ENCODE results near the gene RAB11FIP5.

The RAB11FIP5 gene

GRCh38 chr2:73091164-73091563, 21.6 kb downstream of the RAB11FIP5 start:
- no peak for DNase-seq (ENCODE audit: low read depth)
- no peak for TF ChIP-seq CTCF (conservative IDR thresholded peaks at IDR 0.05; ENCODE audit: low read depth, low read length)
- no peak overlapping the region for H3K4me3 ChIP-seq (ENCODE audit: low read length)

GRCh38 chr2:73089270-73090030, 23.3 kb downstream of the RAB11FIP5 start:
- TF ChIP-seq CTCF (conservative IDR thresholded peaks at IDR 0.05; ENCODE audit: low read depth, low read length) = no peak
- H3K4me3 ChIP-seq (ENCODE audit: low read length) = peak overlapping the region; percentile 1

GRCh38 chr2:73088703-73089102, 24.0 kb downstream of the RAB11FIP5 start:
- no peak for TF ChIP-seq CTCF (conservative IDR thresholded peaks at IDR 0.05; ENCODE audit: low read depth, low read length)
- H3K4me3 ChIP-seq (ENCODE audit: low read length) = no peak overlapping the region
- DNase-seq (ENCODE audit: low read depth) = no peak

More at GRCh38 chr2:73089270-73090030, 23.3 kb downstream of the RAB11FIP5 start:
- peak; percentile 96 for DNase-seq (ENCODE audit: low read depth)

GRCh38 chr2:73088211-73088610, 24.5 kb downstream of the RAB11FIP5 start:
- H3K4me3 ChIP-seq (ENCODE audit: low read length) = no peak overlapping the region
- TF ChIP-seq CTCF (conservative IDR thresholded peaks at IDR 0.05; ENCODE audit: low read depth, low read length) = no peak
- no peak for DNase-seq (ENCODE audit: low read depth)

GRCh38 chr2:73087311-73087710, 25.4 kb downstream of the RAB11FIP5 start:
- no peak for TF ChIP-seq CTCF (conservative IDR thresholded peaks at IDR 0.05; ENCODE audit: low read depth, low read length)
- H3K4me3 ChIP-seq (ENCODE audit: low read length) = peak overlapping the region; percentile 20
- DNase-seq (ENCODE audit: low read depth) = no peak

- TF ChIP-seq CTCF (conservative IDR thresholded peaks at IDR 0.05; ENCODE audit: low read depth, low read length) = peak; percentile 95
- peak overlapping the region; percentile 19 for H3K4me3 ChIP-seq (ENCODE audit: low read length)
These were observed 27.1 kb downstream of the RAB11FIP5 start for GRCh38 chr2:73085691-73086090.

GRCh38 chr2:73084971-73085370, 27.8 kb downstream of the RAB11FIP5 start:
- no peak for DNase-seq (ENCODE audit: low read depth)
- TF ChIP-seq CTCF (conservative IDR thresholded peaks at IDR 0.05; ENCODE audit: low read depth, low read length) = no peak
- no peak overlapping the region for H3K4me3 ChIP-seq (ENCODE audit: low read length)

More at GRCh38 chr2:73085691-73086090, 27.1 kb downstream of the RAB11FIP5 start:
- DNase-seq (ENCODE audit: low read depth) = no peak

Measured in retinal pigment epithelial cell (primary cell).